ENCODE data around the gene GEMIN7. TPM values are rescaled to one million over a fixed set of nuclear protein-coding genes. Genes with fewer than 3 reads are reported as not detected.
"Not testable (repeated sequence)": the region's sequence is repeated elsewhere in the genome, so short reads cannot be mapped to it uniquely, and the experiment has no call there.

Gene GEMIN7
- total RNA-seq, 1 donor from 2014 or later: 35.6 TPM

- H3K4me3 Mint-ChIP-seq: peak overlapping the region; percentile 47
- no peaks in the 10 kb centered on the region for H3K27me3 Mint-ChIP-seq
- H3K36me3 Mint-ChIP-seq: no peaks in the 10 kb centered on the region
- DNase-seq (ENCODE audit: extremely low spot score, unreplicated experiment): no peak
- peak overlapping the region; percentile 66 for H3K27ac Mint-ChIP-seq
- H3K9me3 Mint-ChIP-seq: no peaks in the 10 kb centered on the region
- H3K4me1 Mint-ChIP-seq (ENCODE audit: unreplicated experiment): peaks cover 24% of the 10 kb centered on the region
- TF ChIP-seq CTCF (conservative IDR thresholded peaks at IDR 0.05): no peak
Observed at GRCh38 chr19:45115809-45116615, 37.0 kb downstream of the GEMIN7 start.

DNA sequence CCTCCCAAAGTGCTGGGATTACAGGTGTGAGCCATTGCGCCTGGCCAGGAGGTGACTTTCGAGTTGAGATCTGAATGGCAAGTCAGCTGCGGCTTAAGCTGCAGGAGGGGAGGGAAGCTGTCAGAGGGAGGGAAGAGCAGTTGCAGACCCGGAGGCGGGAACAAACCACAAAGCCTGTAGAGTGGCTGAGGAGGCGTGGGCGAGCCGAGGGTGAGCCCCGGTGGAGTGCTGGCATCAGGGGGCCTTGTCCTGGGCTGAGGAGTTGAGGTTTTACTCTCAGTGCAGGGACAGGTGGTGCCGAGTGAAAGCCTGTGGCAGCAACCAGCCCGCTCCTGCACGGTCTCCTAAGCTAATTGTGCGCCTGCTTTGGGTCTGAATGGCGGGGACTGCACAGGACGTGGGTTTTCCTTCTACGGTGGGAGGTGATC is 38.1 kb downstream of the GEMIN7 start:
- H3K27ac Mint-ChIP-seq: peak overlapping the region; percentile 50

DNA sequence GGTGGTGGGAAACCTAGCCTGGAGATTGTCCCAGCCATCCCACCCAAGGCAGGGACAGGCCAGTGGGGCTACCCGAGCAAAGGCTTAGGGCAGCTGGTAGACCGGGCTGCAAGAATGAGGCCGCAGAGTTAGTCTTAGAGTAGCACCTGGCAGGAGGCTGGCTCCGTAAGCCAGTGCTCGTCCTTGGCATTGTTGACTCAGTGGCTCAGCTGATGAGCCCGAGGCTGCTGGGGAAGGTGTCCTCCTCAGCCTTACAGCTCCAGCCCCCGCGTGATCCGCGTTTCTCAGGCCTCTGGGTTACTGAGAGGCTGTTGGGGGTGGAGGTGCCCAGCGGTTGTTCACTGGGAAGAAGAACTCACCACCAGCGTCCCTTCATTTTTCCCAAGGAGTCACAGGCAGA is 38.6 kb downstream of the GEMIN7 start:
- no peaks in the 10 kb centered on the region for H3K36me3 Mint-ChIP-seq
- H3K4me1 Mint-ChIP-seq (ENCODE audit: unreplicated experiment): peaks cover 33% of the 10 kb centered on the region
- no peak overlapping the region for H3K4me3 Mint-ChIP-seq
- TF ChIP-seq CTCF (conservative IDR thresholded peaks at IDR 0.05): no peak
- H3K27me3 Mint-ChIP-seq: no peaks in the 10 kb centered on the region
- DNase-seq (ENCODE audit: extremely low spot score, unreplicated experiment): no peak
- peak overlapping the region; percentile 67 for H3K27ac Mint-ChIP-seq
- no peaks in the 10 kb centered on the region for H3K9me3 Mint-ChIP-seq

More for the DNA sequence above, 38.1 kb downstream of the GEMIN7 start:
- Mint-ChIP-seq H3K4me1 (ENCODE audit: unreplicated experiment) (peaks cover 29% of the 10 kb centered on the region), H3K36me3 (no peaks in the 10 kb centered on the region), H3K9me3 (no peaks in the 10 kb centered on the region), H3K4me3 (peak overlapping the region; percentile 7), H3K27me3 (no peaks in the 10 kb centered on the region)
- TF ChIP-seq CTCF (conservative IDR thresholded peaks at IDR 0.05): no peak
- no peak for DNase-seq (ENCODE audit: extremely low spot score, unreplicated experiment)

DNA sequence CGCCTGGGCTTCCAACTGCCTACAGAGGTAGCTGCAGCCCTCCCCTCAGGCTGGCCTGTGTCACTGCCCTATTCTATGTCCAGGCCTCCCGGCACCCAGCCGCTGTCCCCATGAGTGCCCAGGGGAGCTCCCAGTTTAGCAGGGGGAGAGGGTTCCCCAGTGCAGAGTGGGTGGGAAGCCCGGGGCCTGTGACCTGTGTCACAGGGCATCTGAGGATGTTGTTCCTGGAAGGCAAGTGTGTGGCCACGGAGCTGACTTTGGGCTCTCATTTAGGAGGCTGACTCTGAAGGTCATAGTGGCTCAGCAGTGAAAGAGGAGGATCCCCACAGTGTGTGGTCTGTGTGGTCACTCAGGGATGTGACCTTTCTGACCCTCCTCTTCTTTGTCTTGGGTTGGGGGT is 39.0 kb downstream of the GEMIN7 start:
- DNase-seq (ENCODE audit: extremely low spot score, unreplicated experiment): no peak
- Mint-ChIP-seq H3K36me3 (no peaks in the 10 kb centered on the region), H3K27me3 (no peaks in the 10 kb centered on the region), H3K4me1 (ENCODE audit: unreplicated experiment) (peaks cover 33% of the 10 kb centered on the region), H3K9me3 (no peaks in the 10 kb centered on the region), H3K4me3 (no peak overlapping the region), H3K27ac (peak overlapping the region; percentile 67)
- no peak for TF ChIP-seq CTCF (conservative IDR thresholded peaks at IDR 0.05)

- not testable (repeated sequence) for H3K9me3 Mint-ChIP-seq; DNase-seq (ENCODE audit: extremely low spot score, unreplicated experiment); H3K4me3 Mint-ChIP-seq; H3K36me3 Mint-ChIP-seq; H3K27me3 Mint-ChIP-seq
- H3K27ac Mint-ChIP-seq: peak overlapping the region; percentile 50
- H3K4me1 Mint-ChIP-seq (ENCODE audit: unreplicated experiment): peaks cover 38% of the 10 kb centered on the region
Observed at GRCh38 chr19:45118591-45119355, 39.7 kb downstream of the GEMIN7 start.

DNA sequence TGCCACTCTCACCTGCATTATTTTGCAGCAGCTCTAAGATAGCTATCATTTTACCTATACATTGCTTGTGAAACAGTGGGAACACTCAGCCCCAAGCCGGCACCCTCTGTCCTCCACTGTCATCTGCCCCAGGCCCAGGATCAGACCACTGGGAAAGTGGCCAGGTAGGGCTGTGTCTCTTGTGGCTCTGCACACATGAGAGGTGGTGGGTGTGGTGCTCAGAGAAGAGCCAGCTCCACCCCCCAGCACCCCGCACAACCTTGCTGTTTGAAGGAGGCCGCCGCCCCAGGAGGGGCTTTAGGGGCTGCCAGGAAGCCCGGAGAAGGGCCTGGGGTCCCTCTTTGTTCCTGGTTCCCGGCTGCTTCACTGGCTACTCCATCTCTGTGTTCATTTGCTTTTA is 40.5 kb downstream of the GEMIN7 start:
- H3K9me3 Mint-ChIP-seq: no peaks in the 10 kb centered on the region
- DNase-seq (ENCODE audit: extremely low spot score, unreplicated experiment): no peak
- H3K4me3 Mint-ChIP-seq: no peak overlapping the region
- no peak for TF ChIP-seq CTCF (conservative IDR thresholded peaks at IDR 0.05)
- H3K27me3 Mint-ChIP-seq: no peaks in the 10 kb centered on the region
- no peaks in the 10 kb centered on the region for H3K36me3 Mint-ChIP-seq
- H3K27ac Mint-ChIP-seq: peak overlapping the region; percentile 50
- peaks cover 46% of the 10 kb centered on the region for H3K4me1 Mint-ChIP-seq (ENCODE audit: unreplicated experiment)

Data from type B pancreatic cell (in vitro differentiated cells).